Measurements from ENCODE around the gene ZBTB9. TPM values are rescaled to one million over a fixed set of nuclear protein-coding genes. Genes with fewer than 3 reads are reported as not detected.

ZBTB9 gene
- total RNA-seq, 4 donors from 2014 or later = 3.1 to 3.7 (median 3.4) TPM

DNA sequence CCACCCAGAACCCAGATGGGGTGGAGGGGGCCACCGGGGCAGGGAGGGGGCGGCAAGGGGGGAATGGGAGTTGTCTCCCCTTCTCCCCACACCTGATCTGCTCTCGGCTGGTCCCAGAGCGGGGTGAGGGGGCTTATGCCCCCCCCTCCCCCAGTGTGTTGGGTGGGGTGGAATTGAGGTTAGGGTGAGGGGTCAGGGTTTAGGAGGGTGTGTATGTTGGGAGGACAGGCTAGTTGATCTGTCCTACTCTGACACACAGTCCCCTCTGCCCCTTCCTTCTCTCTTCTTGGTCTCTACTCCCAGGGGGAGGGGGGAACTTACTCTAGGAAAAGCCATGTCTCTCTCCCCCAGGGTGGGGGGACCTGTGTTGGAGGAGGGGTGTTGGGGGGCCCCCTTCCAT is 1.9 kb upstream of the ZBTB9 start:
- no peak for DNase-seq (ENCODE audit: low spot score in 2 of 2)
- Histone ChIP-seq H3K27me3 (no peaks in the 10 kb centered on the region), H3K27ac (peak overlapping the region in 3 of 4 donors; percentile 13 to 88 (median 34)), H3K36me3 (peaks cover 0 to 50% (median 4%) of the 10 kb centered on the region in 3 donors), H3K9me3 (no peaks in the 10 kb centered on the region), H3K4me3 (no peak overlapping the region), H3K4me1 (peaks cover 0 to 31% (median 14%) of the 10 kb centered on the region in 4 donors)
- 80 to 86% methylated on average over 3 to 4 of the region's 4 CpGs for WGBS, 2 donors
- TF ChIP-seq, protein P1, sequence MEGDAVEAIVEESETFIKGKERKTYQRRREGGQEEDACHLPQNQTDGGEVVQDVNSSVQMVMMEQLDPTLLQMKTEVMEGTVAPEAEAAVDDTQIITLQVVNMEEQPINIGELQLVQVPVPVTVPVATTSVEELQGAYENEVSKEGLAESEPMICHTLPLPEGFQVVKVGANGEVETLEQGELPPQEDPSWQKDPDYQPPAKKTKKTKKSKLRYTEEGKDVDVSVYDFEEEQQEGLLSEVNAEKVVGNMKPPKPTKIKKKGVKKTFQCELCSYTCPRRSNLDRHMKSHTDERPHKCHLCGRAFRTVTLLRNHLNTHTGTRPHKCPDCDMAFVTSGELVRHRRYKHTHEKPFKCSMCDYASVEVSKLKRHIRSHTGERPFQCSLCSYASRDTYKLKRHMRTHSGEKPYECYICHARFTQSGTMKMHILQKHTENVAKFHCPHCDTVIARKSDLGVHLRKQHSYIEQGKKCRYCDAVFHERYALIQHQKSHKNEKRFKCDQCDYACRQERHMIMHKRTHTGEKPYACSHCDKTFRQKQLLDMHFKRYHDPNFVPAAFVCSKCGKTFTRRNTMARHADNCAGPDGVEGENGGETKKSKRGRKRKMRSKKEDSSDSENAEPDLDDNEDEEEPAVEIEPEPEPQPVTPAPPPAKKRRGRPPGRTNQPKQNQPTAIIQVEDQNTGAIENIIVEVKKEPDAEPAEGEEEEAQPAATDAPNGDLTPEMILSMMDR (IDR thresholded peaks at IDR 0.05) = no peak
- TF ChIP-seq EP300 (IDR thresholded peaks at IDR 0.05) = no peak
- no peak for TF ChIP-seq POLR2A (IDR thresholded peaks at IDR 0.05)

DNA sequence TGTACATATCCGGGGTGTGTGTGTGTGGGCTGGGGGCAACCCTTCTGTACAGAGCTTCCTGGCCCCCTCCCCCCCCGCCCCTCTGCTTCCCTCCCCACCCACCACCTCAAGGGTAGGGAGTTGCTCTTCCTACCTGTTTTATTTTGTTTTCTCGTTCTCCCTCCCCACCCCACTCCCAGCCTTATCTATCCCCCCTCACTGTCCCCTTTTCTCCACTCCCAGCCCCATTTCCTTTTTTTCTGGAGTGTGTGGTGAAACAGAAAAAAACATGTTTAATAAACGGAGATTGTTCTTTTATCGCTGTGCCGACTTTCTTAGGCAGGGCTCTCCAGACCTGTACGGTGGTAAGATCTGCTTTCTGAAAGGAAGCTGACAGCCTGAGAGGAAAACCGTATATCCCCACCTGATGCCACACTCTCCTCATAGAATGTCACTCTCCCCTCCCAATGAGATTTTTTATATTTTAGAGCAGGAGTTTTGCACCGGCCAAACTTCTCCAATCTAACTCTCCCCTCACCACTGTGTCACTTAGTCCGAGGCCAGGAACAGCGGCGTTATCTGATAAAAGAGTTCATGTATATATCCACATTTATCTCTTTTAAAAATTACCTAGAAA is 875 bp upstream of the ZBTB9 start:
- no peak for DNase-seq (ENCODE audit: low spot score in 2 of 2)
- Histone ChIP-seq H3K27me3 (no peaks in the 10 kb centered on the region), H3K9me3 (no peaks in the 10 kb centered on the region), H3K4me1 (peaks cover 0 to 31% (median 14%) of the 10 kb centered on the region in 4 donors), H3K27ac (peak overlapping the region; percentile 53 to 88 (median 82)), H3K4me3 (peak overlapping the region; percentile 69 to 86 (median 77)), H3K36me3 (peaks cover 0 to 46% (median 4%) of the 10 kb centered on the region in 3 donors)
- TF ChIP-seq, protein P1 (IDR thresholded peaks at IDR 0.05) = no peak
- TF ChIP-seq EP300 (IDR thresholded peaks at IDR 0.05) (no peak), POLR2A (IDR thresholded peaks at IDR 0.05) (no peak)
- WGBS, 2 donors = 6% methylated on average over 12 of the region's 12 CpGs

DNA sequence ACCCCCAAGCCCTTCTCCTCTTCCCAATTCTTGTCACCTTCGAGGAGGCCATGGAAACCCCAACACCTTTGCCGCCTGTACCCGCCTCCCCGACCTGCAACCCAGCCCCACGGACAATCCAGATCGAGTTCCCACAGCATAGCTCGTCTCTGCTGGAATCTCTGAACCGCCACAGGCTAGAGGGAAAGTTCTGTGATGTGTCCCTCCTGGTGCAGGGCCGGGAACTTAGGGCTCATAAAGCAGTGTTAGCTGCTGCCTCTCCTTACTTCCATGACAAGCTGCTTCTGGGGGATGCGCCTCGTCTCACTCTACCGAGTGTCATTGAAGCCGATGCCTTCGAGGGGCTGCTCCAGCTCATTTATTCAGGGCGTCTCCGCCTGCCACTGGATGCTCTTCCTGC is 675 bp downstream of the ZBTB9 start:
- Histone ChIP-seq H3K27ac (peak overlapping the region in 3 of 4 donors; percentile 79 to 88 (median 84)), H3K36me3 (peaks cover 0 to 38% (median 4%) of the 10 kb centered on the region in 3 donors), H3K27me3 (no peaks in the 10 kb centered on the region), H3K9me3 (no peaks in the 10 kb centered on the region), H3K4me3 (peak overlapping the region; percentile 69 to 86 (median 77)), H3K4me1 (peaks cover 0 to 31% (median 14%) of the 10 kb centered on the region in 4 donors)
- no peak for DNase-seq (ENCODE audit: low spot score in 2 of 2)
- TF ChIP-seq, protein P1 (IDR thresholded peaks at IDR 0.05) = no peak
- TF ChIP-seq EP300 (IDR thresholded peaks at IDR 0.05) (no peak), POLR2A (IDR thresholded peaks at IDR 0.05) (no peak)
- WGBS, 2 donors = 45 to 46% methylated on average over 16 of the region's 16 CpGs

DNA sequence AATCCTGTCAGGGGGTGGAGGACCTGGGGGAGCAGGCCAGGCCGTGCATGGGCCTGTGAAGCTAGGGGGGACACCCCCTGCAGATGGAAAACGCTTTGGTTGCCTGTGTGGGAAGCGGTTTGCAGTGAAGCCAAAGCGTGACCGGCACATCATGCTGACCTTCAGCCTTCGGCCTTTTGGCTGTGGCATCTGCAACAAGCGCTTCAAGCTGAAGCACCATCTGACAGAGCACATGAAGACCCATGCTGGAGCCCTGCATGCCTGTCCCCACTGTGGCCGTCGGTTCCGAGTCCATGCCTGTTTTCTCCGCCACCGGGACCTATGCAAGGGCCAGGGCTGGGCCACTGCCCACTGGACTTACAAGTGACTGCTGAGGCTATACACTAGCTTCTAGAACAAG is 1.8 kb downstream of the ZBTB9 start:
- DNase-seq (ENCODE audit: low spot score in 2 of 2) = no peak
- WGBS, 2 donors = 89 to 95% methylated on average over 12 of the region's 12 CpGs
- H3K27me3 ChIP-seq = no peaks in the 10 kb centered on the region
- peaks cover 0 to 29% (median 14%) of the 10 kb centered on the region in 4 donors for H3K4me1 ChIP-seq
- TF ChIP-seq POLR2A (IDR thresholded peaks at IDR 0.05) (no peak), EP300 (IDR thresholded peaks at IDR 0.05) (no peak)
- TF ChIP-seq, protein P1 (IDR thresholded peaks at IDR 0.05) = no peak
- no peak overlapping the region for H3K4me3 ChIP-seq
- peaks cover 0 to 38% (median 4%) of the 10 kb centered on the region in 3 donors for H3K36me3 ChIP-seq
- H3K9me3 ChIP-seq = no peaks in the 10 kb centered on the region
- H3K27ac ChIP-seq = no peak overlapping the region

DNA sequence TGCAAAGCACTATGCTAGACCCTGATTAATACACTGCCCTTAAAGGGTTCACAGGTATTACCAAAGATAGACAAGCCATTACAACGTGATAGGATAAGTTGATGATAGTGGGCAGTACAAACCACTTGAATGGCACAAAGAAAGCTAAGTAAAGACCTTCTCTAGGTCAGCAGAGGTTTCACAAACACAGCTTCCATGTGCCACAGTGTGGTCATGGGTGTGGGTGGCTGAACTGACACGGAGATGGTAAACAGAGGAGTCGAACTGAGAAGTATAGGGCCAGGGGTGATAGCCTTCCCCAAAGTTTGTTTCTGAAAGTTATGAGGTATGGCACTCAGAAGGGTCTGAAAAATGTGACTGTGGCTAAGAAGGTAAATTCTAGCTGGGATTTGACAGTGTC is 4.3 kb downstream of the ZBTB9 start:
- no peaks in the 10 kb centered on the region for H3K27me3 ChIP-seq
- H3K4me1 ChIP-seq = peaks cover 0 to 12% (median 5%) of the 10 kb centered on the region in 4 donors
- TF ChIP-seq POLR2A (IDR thresholded peaks at IDR 0.05) = no peak
- TF ChIP-seq EP300 (IDR thresholded peaks at IDR 0.05) = no peak
- TF ChIP-seq, protein P1 (IDR thresholded peaks at IDR 0.05) = no peak
- H3K36me3 ChIP-seq = peaks cover 0 to 29% (median 4%) of the 10 kb centered on the region in 3 donors
- WGBS, 2 donors = 70 to 74% methylated on average over 3 of the region's 3 CpGs
- H3K27ac ChIP-seq = no peak overlapping the region
- DNase-seq (ENCODE audit: low spot score in 2 of 2) = no peak
- H3K4me3 ChIP-seq = no peak overlapping the region
- no peaks in the 10 kb centered on the region for H3K9me3 ChIP-seq
